HFF-Myc (cell line): Measurements from ENCODE around the gene SERPINB2.

ENCODE experiments used
- DNase-seq: peaks from one replicate; pipeline ENCODE4 v3.0.0-alpha.2; 2011; ENCODE audit warnings: low read depth; ENCODE audit errors: extremely low read depth
- H3K4me3 ChIP-seq: replicated peaks from 2 replicates; pipeline ENCODE4 v1.5.1; 2011; ENCODE audit warnings: low read depth, mild to moderate bottlenecking, control low read depth, low read length
- CTCF ChIP-seq: IDR thresholded peaks from 2 replicates; pipeline ENCODE4 v1.5.1; 2012; ENCODE audit warnings: mild to moderate bottlenecking, low read depth, low read length, control low read depth; ENCODE audit errors: missing control alignments

SERPINB2 gene

GRCh38 chr18:63882333-63883141 lies 5.0 kb upstream of the SERPINB2 start:
- DNase-seq: no peak
- no peak for TF ChIP-seq CTCF
- no peak overlapping the region for H3K4me3 ChIP-seq

- DNase-seq: no peak
- TF ChIP-seq CTCF: no peak
- no peak overlapping the region for H3K4me3 ChIP-seq
These were observed 3.9 kb upstream of the SERPINB2 start for GRCh38 chr18:63883617-63884016.

GRCh38 chr18:63888470-63889190 lies 1.1 kb downstream of the SERPINB2 start:
- no peak for DNase-seq
- no peak for TF ChIP-seq CTCF
- H3K4me3 ChIP-seq: no peak overlapping the region

- H3K4me3 ChIP-seq: no peak overlapping the region
- no peak for TF ChIP-seq CTCF
- no peak for DNase-seq
These were observed 2.1 kb downstream of the SERPINB2 start for GRCh38 chr18:63889626-63890025.

- DNase-seq: no peak
- no peak for TF ChIP-seq CTCF
These were observed 2.9 kb downstream of the SERPINB2 start for GRCh38 chr18:63890237-63890949.

GRCh38 chr18:63890950-63891304 lies 3.4 kb downstream of the SERPINB2 start:
- no peak overlapping the region for H3K4me3 ChIP-seq
- TF ChIP-seq CTCF: no peak
- DNase-seq: no peak

More at GRCh38 chr18:63890237-63890949, 2.9 kb downstream of the SERPINB2 start:
- H3K4me3 ChIP-seq: no peak overlapping the region
